Endothelial cell of umbilical vein (primary cell): ENCODE results near the gene SRP14. TPM values are rescaled to one million over a fixed set of nuclear protein-coding genes. Genes with fewer than 3 reads are reported as not detected.

Experiments used
- BruUV-seq: library from RNA; stranded (reverse); fragments of 400-500 nt; replicated peaks from 2 replicates; lab custom pipeline; 2021; lab: Mats Ljungman, UMichigan
- CTCF ChIA-PET: fragments of 300-600, 350-600 bp; sonication (Branson Sonifier 250); formaldehyde crosslinking; loops from one replicate; lab custom pipeline; 2021; ENCODE audit warnings: antibody characterized with exemption, inconsistent platforms; lab: Charles Lee
- POLR2A ChIA-PET: fragments of 300-600, 350-600 bp; sonication (Branson Sonifier 250); formaldehyde crosslinking; loops from one replicate; lab custom pipeline; 2021; ENCODE audit warnings: antibody characterized with exemption, inconsistent platforms; lab: Charles Lee
- DNase-seq: peaks from one replicate; pipeline ENCODE4 v3.0.0-alpha.2; 2011; ENCODE audit warnings: low read depth, low spot score
- FAIRE-seq: peaks from 2 replicates; lab custom pipeline; 2011; peaks lifted over from hg19 to GRCh38; lab: Jason Lieb, UNC
- H2AFZ ChIP-seq: 2 replicates; pipeline ENCODE4 v1.6.0; 2012; ENCODE audit warnings: low read depth, low read length, control low read depth, inconsistent platforms
- H3K27ac ChIP-seq: 2 replicates; pipeline ENCODE4 v1.5.1; 2011; ENCODE audit warnings: low read depth, mild to moderate bottlenecking, control low read depth, low read length, moderate library complexity; ENCODE audit not compliant: insufficient read depth
- H3K27me3 ChIP-seq, 2 experiments: 2 replicates each; pipeline versions ENCODE4 v1.6.0 to v1.6.1; 2011; ENCODE audit warnings: low read length in 2 of 2, mixed read lengths in 1 of 2; ENCODE audit not compliant: control insufficient read depth in 2 of 2, insufficient read depth in 2 of 2
- H3K36me3 ChIP-seq, 2 experiments: 2 replicates in 1 of 2; 3 replicates in 1 of 2; pipeline ENCODE4 v1.5.1; 2011; ENCODE audit warnings: low read length in 2 of 2, mild to moderate bottlenecking in 1 of 2, moderate library complexity in 1 of 2; ENCODE audit not compliant: control insufficient read depth in 2 of 2, insufficient read depth in 2 of 2; ENCODE audit errors: extremely low read depth in 1 of 2
- H3K4me1 ChIP-seq: 3 replicates; pipeline ENCODE4 v1.5.1; 2011; ENCODE audit warnings: mild to moderate bottlenecking, low read length; ENCODE audit not compliant: control insufficient read depth, insufficient read depth; ENCODE audit errors: extremely low read depth
- H3K4me2 ChIP-seq: 2 replicates; pipeline ENCODE4 v1.6.1; 2011; ENCODE audit warnings: low read length, control low read depth, mixed read lengths; ENCODE audit not compliant: insufficient read depth
- H3K4me3 ChIP-seq, 3 experiments: fragments of 200-600 bp in 1 of 3; sonication (generic), shearing (Covaris generic) in 1 of 3; replicated peaks in 1 of 3; 2 replicates each; pipeline ENCODE4 v1.5.1; 2011 to 2016; ENCODE audit warnings: control low read depth in 3 of 3, low read length in 3 of 3, mild to moderate bottlenecking in 2 of 3, inconsistent platforms in 1 of 3, low read depth in 1 of 3, moderate library complexity in 1 of 3; ENCODE audit not compliant: insufficient read depth in 1 of 3
- H3K79me2 ChIP-seq: 2 replicates; pipeline ENCODE4 v1.6.0; 2012; ENCODE audit warnings: low read length, inconsistent platforms; ENCODE audit not compliant: control insufficient read depth, insufficient read depth
- H3K9ac ChIP-seq: replicated peaks from 2 replicates; pipeline ENCODE3; 2011; ENCODE audit warnings: low read length, control low read depth; ENCODE audit not compliant: insufficient read depth; ENCODE audit errors: extremely low read depth
- H3K9me1 ChIP-seq: replicated peaks from 3 replicates; pipeline ENCODE4 v1.6.0; 2011; ENCODE audit warnings: mild to moderate bottlenecking, low read length; ENCODE audit not compliant: control insufficient read depth, insufficient read depth; ENCODE audit errors: extremely low read depth
- H3K9me3 ChIP-seq: replicated peaks from 2 replicates; pipeline ENCODE4 v1.5.1; 2012; ENCODE audit warnings: low read length, inconsistent platforms; ENCODE audit not compliant: control insufficient read depth, insufficient read depth
- H4K20me1 ChIP-seq: replicated peaks from 2 replicates; pipeline ENCODE3; 2011; ENCODE audit warnings: mild to moderate bottlenecking, low read length; ENCODE audit not compliant: control insufficient read depth, insufficient read depth; ENCODE audit errors: extremely low read depth
- EZH2 ChIP-seq: IDR thresholded peaks from 2 replicates; pipeline ENCODE4 v1.6.1; 2012; ENCODE audit warnings: borderline replicate concordance, low read depth, mild to moderate bottlenecking, moderate library complexity, low read length, inconsistent platforms; ENCODE audit not compliant: severe bottlenecking
- FOS ChIP-seq: IDR thresholded peaks from 2 replicates; pipeline ENCODE4 v1.6.1; 2011; ENCODE audit warnings: mild to moderate bottlenecking, low read length, moderate library complexity, borderline replicate concordance; ENCODE audit not compliant: insufficient read depth
- GATA2 ChIP-seq: IDR thresholded peaks from 2 replicates; pipeline ENCODE4 v1.7.0; 2011; ENCODE audit warnings: low read depth, mild to moderate bottlenecking, moderate library complexity, mixed read lengths, low read length; ENCODE audit not compliant: insufficient read length, insufficient read depth
- JUN ChIP-seq: IDR thresholded peaks from 2 replicates; pipeline ENCODE4 v1.6.1; 2011; ENCODE audit warnings: borderline replicate concordance, low read depth; ENCODE audit not compliant: insufficient read length, insufficient read depth
- MYC ChIP-seq: IDR thresholded peaks from one replicate; pipeline ENCODE4 v1.6.1; 2011; ENCODE audit warnings: mild to moderate bottlenecking, low read depth, low read length
- POLR2A ChIP-seq: IDR thresholded peaks from 2 replicates; pipeline ENCODE4 v1.6.1; 2012; ENCODE audit warnings: low read depth, mild to moderate bottlenecking, control low read depth, low read length
- POLR2AphosphoS5 ChIP-seq: IDR thresholded peaks from 2 replicates; pipeline ENCODE4 v1.6.1; 2012; ENCODE audit warnings: low read depth, mild to moderate bottlenecking, control low read depth, low read length, moderate library complexity; ENCODE audit not compliant: insufficient read depth
- dilution Hi-C: fragments of 300-500 bp; cut with MboI; formaldehyde crosslinking; loops from one replicate; pipeline ENCODE4 v1.15.0; 2019; ENCODE audit warnings: low sequenced_read_pairs; ENCODE audit not compliant: extremely low pct_ligation_motif_present
- intact Hi-C: fragments of 100-400 bp; cut with micrococcal nuclease; formaldehyde crosslinking; loops from one replicate; pipeline ENCODE4 v1.10.0; 2022
- polyA plus RNA-seq, 4 experiments: library from polyadenylated mRNA; depleted of rRNA in 3 of 4; stranded (reverse) in 3 of 4; unstranded in 1 of 4; fragments of >200 nt; gene quantifications; 2 replicates each; pipeline versions ENCODE4 v1.2.1 to v1.2.3, GENCODE V29; 2011 to 2012; ENCODE audit warnings: missing spikeins in 1 of 4
- total RNA-seq: library from RNA; stranded (reverse); gene quantifications from 2 replicates; pipeline ENCODE4 v1.2.3, GENCODE V29; 2021
- TF ChIP-seq, protein P1 (sequence below): IDR thresholded peaks from 2 replicates; pipeline ENCODE4 v1.6.1; 2011; ENCODE audit not compliant: insufficient read depth, insufficient read length
- TF ChIP-seq, protein P2 (sequence below), 2 donors: IDR thresholded peaks; 1 replicate in 1 of 2; 2 replicates in 1 of 2; pipeline ENCODE4 v1.5.1; 2011; ENCODE audit warnings: low read length in 2 of 2, mild to moderate bottlenecking in 2 of 2, moderate library complexity in 2 of 2, control low read depth in 1 of 2, inconsistent platforms in 1 of 2, low read depth in 1 of 2; ENCODE audit not compliant: insufficient read depth in 1 of 2; ENCODE audit errors: extremely low read depth in 1 of 2

Gene SRP14
- total and polyA plus RNA-seq, 2 donors (not counting 3 experiments of a cell fraction or from before 2014, with no cell fraction given): 220 to 330 TPM

DNA sequence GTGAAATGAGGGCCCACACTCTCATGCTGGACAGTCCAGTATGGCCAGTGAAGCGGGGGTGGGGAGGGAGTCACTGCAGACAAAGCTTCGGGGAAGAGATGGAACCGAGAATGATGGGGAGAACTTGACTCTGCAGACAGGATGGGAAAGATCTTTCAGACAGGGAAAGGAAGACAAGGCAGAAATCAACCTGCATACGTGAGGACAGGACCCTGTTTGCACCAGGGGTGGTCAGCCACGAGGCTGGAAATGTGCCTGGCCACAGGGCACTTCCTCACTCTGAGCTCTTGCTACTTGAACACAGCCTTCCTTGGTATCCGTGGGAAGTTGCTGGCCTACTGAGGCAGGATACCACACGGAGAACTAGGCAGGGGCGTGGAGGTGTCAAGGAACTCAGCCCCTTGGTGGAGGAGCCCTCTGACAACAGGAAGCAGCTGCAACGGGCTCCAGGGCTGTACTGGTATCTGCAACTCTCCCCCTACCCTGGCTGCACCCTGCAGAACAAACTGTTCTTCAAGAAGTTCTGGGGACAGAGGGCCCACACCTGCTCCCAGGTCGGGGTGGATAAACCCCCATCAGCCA is 9.3 kb upstream of the SRP14 start:
- H3K27ac ChIP-seq: peak overlapping the region; percentile 60
- H2AFZ ChIP-seq: no peak overlapping the region
- H3K9me1 ChIP-seq: no peaks in the 10 kb centered on the region
- BruUV-seq: no TSS peak
- H3K9me3 ChIP-seq: no peaks in the 10 kb centered on the region
- CTCF ChIA-PET: interaction anchor here (1.0 to 7.3 kb wide), 11 partner anchors 29 to 231 kb away, joined by 3 to 169 read pairs (median 5); no protein-coding TSS in a partner anchor
- DNase-seq (peak; percentile 38), FAIRE-seq (peak; percentile 24)
- TF ChIP-seq, protein P1, sequence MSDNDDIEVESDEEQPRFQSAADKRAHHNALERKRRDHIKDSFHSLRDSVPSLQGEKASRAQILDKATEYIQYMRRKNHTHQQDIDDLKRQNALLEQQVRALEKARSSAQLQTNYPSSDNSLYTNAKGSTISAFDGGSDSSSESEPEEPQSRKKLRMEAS: no peak
- TF ChIP-seq MYC (no peak), JUN (no peak)
- intact Hi-C loops: loop anchor here (5.0 kb wide), 1 partner anchor 129 kb away; no protein-coding TSS in a partner anchor
- dilution Hi-C loops: no loop called here
- H3K9ac ChIP-seq: peak overlapping the region; percentile 23
- no peaks in the 10 kb centered on the region for H3K79me2 ChIP-seq
- peaks cover 25% of the 10 kb centered on the region for H3K4me1 ChIP-seq
- H3K27me3 ChIP-seq: peaks cover 0 to 3% of the 10 kb centered on the region in 2 experiments
- no peak overlapping the region for H3K4me3 ChIP-seq
- no peaks in the 10 kb centered on the region for H4K20me1 ChIP-seq
- POLR2A ChIA-PET: interaction anchor here (0.8 to 2.0 kb wide), 3 partner anchors 51 to 65 kb away, joined by 3 to 8 read pairs (median 4); no protein-coding TSS in a partner anchor
- no peak overlapping the region for H3K4me2 ChIP-seq
- no peaks in the 10 kb centered on the region for H3K36me3 ChIP-seq

DNA sequence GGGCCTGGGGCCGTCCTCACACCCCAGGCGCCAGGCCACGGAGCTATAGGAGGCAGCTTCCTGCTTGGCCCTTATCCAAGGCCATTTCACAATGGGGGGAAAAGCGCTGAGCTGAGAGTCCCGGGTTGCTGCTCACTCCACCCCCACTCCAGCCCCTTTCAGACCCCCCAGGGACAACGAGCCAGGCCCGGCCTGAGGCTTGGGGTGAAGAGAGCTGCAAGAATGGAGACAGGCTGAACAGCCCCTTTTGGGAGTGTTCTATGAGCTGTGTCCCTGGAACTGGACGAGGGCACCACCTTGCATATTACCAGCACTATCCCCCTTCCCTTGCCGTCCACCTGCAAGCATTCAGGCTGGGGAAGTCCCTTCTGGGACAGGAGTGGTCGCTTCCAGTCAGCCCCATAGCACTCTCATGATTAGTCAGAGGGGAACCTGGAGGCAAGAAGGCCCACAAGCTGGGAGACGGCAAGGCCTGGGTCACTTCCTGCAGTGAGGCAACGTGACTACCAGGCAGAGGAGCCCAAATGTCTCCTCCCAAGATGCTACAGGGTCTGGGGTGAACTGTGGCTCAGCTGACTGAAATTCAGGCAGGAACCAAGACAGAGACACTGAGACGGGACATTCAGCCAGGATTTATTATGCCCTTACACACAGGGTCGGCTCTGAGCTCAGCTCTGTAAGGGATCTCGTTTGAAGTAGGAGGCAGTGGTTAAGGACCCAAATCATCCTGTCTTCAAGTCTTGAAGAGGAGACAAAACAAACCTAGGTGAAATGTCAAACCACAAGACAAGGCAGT is 8.6 kb upstream of the SRP14 start:
- peaks cover 25% of the 10 kb centered on the region for H3K4me1 ChIP-seq
- ChIA-PET CTCF (interaction anchor here (0.7 to 7.3 kb wide), 27 partner anchors 10 to 276 kb away, joined by 3 to 169 read pairs (median 4); partner anchors contain the start of genes BMF, BUB1B and INAFM2), POLR2A (interaction anchor here (0.7 to 2.0 kb wide), 4 partner anchors 51 to 65 kb away, joined by 3 to 8 read pairs (median 4); partner anchors contain the start of gene BMF)
- H3K27me3 ChIP-seq: peaks cover 0 to 3% of the 10 kb centered on the region in 2 experiments
- no peaks in the 10 kb centered on the region for H3K9me3 ChIP-seq
- BruUV-seq: no TSS peak
- H3K4me2 ChIP-seq: peak overlapping the region; percentile 1
- no peaks in the 10 kb centered on the region for H4K20me1 ChIP-seq
- dilution Hi-C loops (no loop called here), intact Hi-C loops (loop anchor here (1.0 to 5.0 kb wide), 6 partner anchors 17 to 130 kb away; no protein-coding TSS in a partner anchor)
- no peaks in the 10 kb centered on the region for H3K36me3 ChIP-seq
- no peaks in the 10 kb centered on the region for H3K9me1 ChIP-seq
- H3K4me3 ChIP-seq: no peak overlapping the region
- peak overlapping the region; percentile 23 for H3K9ac ChIP-seq
- H3K27ac ChIP-seq: peak overlapping the region; percentile 60
- no peak for TF ChIP-seq FOS
- no peak for TF ChIP-seq EZH2
- TF ChIP-seq GATA2: no peak
- no peak for TF ChIP-seq MYC
- no peak for TF ChIP-seq POLR2AphosphoS5
- TF ChIP-seq, protein P1: no peak
- TF ChIP-seq POLR2A: no peak
- TF ChIP-seq, protein P2, sequence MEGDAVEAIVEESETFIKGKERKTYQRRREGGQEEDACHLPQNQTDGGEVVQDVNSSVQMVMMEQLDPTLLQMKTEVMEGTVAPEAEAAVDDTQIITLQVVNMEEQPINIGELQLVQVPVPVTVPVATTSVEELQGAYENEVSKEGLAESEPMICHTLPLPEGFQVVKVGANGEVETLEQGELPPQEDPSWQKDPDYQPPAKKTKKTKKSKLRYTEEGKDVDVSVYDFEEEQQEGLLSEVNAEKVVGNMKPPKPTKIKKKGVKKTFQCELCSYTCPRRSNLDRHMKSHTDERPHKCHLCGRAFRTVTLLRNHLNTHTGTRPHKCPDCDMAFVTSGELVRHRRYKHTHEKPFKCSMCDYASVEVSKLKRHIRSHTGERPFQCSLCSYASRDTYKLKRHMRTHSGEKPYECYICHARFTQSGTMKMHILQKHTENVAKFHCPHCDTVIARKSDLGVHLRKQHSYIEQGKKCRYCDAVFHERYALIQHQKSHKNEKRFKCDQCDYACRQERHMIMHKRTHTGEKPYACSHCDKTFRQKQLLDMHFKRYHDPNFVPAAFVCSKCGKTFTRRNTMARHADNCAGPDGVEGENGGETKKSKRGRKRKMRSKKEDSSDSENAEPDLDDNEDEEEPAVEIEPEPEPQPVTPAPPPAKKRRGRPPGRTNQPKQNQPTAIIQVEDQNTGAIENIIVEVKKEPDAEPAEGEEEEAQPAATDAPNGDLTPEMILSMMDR (IDR thresholded peaks at IDR 0.05; ENCODE audit: extremely low read depth in 1 of 2, insufficient read depth in 1 of 2, low read depth in 1 of 2, low read length in 2 of 2): no peak
- no peak for TF ChIP-seq JUN
- H2AFZ ChIP-seq: peak overlapping the region; percentile 24
- H3K79me2 ChIP-seq: no peaks in the 10 kb centered on the region
- DNase-seq (peak; percentile 70), FAIRE-seq (no peak)
